HL-60 (cell line): ENCODE data around the gene ANKS1A.

ENCODE experiments used
- DNase-seq, 2 experiments: peaks; one replicate each; pipeline ENCODE4 v3.0.0-alpha.2; 2010 to 2020; ENCODE audit warnings: low read depth in 1 of 2, low spot score in 1 of 2
- H3K27ac ChIP-seq: fragments of 250-450 bp; sonication (Bioruptor Pico); replicated peaks from 2 replicates; pipeline ENCODE4 v1.5.1; 2020; ENCODE audit warnings: mild to moderate bottlenecking, moderate library complexity
- H3K27me3 ChIP-seq: fragments of 250-450 bp; sonication (Bioruptor Pico); 2 replicates; pipeline ENCODE4 v1.5.1; 2021; ENCODE audit warnings: mild to moderate bottlenecking, moderate library complexity; ENCODE audit not compliant: insufficient read depth, poor library complexity, severe bottlenecking
- H3K4me3 ChIP-seq: replicated peaks from 2 replicates; pipeline ENCODE4 v1.5.1; 2011; ENCODE audit warnings: mild to moderate bottlenecking, control low read depth, low read length; ENCODE audit not compliant: insufficient read depth
- GABPA ChIP-seq: IDR thresholded peaks from 2 replicates; pipeline ENCODE4 v1.6.1; 2012; ENCODE audit warnings: low read depth
- POLR2AphosphoS5 ChIP-seq: IDR thresholded peaks from 2 replicates; pipeline ENCODE4 v1.6.1; 2012; ENCODE audit warnings: low read depth
- REST ChIP-seq: IDR thresholded peaks from 2 replicates; pipeline ENCODE4 v1.6.1; 2012; ENCODE audit warnings: low read depth; ENCODE audit not compliant: insufficient replicate concordance
- SPI1 ChIP-seq: IDR thresholded peaks from 2 replicates; pipeline ENCODE4 v1.6.1; 2012; ENCODE audit warnings: low read depth, mild to moderate bottlenecking, borderline replicate concordance
- TF ChIP-seq, protein P1 (sequence below): IDR thresholded peaks from one replicate; pipeline ENCODE4 v1.5.1; 2011; ENCODE audit warnings: low read length, control low read depth, inconsistent platforms; ENCODE audit not compliant: insufficient read depth

The ANKS1A gene

DNA sequence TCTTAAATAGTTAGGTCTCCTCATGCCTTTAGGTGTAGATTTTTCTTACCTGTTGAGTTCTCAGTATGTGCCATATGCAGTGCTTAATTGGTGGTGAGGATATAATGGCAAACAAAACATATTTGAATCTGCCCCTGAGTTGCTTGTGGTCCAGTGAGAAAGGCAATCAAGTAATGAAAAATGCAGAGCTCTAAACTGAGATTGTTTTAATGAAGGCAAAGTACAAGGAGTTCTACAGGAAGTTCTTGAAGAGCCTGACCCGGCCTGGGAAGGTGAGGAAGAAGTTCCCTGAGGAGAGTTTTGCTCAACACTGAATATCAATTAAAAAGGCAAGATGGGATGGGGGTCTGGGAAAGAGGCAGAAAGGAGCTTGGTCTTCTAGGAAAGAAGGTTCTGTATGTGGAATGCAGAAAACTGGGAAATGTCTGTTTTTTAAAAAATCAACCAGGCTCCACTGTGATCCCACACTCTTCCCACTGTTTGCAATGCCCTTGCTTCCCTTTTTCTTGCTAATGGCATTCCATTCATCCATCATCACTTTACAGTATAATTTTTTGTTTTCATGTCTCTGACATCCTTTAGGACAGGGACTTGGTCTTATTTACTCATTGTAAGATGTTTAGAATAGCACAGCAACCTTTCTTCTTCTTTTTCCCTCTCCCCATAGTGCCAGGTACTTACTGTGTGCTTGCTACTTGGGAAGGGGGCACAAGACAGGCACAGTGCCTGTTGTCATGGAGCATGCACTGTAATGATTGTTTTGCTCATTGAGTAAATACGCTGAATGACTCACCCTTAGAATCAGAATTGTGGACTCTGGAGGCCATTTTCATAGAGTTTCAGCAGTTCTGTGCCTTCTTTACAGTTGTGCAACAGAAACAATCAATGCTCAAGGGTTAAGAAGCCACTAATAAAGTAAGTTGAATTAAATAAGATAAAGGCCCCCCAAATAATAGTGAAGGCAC is 64.3 kb downstream of the ANKS1A start:
- H3K27me3 ChIP-seq = no peaks in the 10 kb centered on the region
- TF ChIP-seq, protein P1, sequence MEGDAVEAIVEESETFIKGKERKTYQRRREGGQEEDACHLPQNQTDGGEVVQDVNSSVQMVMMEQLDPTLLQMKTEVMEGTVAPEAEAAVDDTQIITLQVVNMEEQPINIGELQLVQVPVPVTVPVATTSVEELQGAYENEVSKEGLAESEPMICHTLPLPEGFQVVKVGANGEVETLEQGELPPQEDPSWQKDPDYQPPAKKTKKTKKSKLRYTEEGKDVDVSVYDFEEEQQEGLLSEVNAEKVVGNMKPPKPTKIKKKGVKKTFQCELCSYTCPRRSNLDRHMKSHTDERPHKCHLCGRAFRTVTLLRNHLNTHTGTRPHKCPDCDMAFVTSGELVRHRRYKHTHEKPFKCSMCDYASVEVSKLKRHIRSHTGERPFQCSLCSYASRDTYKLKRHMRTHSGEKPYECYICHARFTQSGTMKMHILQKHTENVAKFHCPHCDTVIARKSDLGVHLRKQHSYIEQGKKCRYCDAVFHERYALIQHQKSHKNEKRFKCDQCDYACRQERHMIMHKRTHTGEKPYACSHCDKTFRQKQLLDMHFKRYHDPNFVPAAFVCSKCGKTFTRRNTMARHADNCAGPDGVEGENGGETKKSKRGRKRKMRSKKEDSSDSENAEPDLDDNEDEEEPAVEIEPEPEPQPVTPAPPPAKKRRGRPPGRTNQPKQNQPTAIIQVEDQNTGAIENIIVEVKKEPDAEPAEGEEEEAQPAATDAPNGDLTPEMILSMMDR = no peak
- no peak for TF ChIP-seq POLR2AphosphoS5
- no peak overlapping the region for H3K4me3 ChIP-seq
- DNase-seq = no peak
- H3K27ac ChIP-seq = no peak overlapping the region

DNA sequence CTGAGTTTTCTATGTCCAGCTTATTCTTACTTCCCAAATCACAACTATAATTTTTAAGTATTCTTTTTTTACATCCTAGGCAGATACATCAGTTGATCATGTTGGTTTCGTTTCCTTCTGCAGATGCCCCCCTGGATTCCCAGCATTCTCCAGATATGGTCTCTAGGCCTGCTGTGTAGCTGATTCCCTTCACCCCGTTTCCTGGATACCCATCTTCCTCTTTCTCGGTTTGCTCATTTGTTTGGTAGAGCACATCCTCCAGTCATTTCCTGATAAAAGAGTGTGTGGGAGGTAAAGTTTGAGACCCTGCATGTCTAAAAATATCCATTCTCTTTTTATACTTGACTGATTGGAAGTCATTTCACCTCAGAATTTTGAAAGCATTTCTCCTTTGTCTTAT is 66.4 kb downstream of the ANKS1A start:
- no peaks in the 10 kb centered on the region for H3K27me3 ChIP-seq
- no peak overlapping the region for H3K4me3 ChIP-seq
- peak in 1 of 2 experiments; percentile 13 for DNase-seq
- TF ChIP-seq REST (no peak), SPI1 (peak; percentile 8; the same call in 1 of the 2 replicates)
- H3K27ac ChIP-seq = no peak overlapping the region

DNA sequence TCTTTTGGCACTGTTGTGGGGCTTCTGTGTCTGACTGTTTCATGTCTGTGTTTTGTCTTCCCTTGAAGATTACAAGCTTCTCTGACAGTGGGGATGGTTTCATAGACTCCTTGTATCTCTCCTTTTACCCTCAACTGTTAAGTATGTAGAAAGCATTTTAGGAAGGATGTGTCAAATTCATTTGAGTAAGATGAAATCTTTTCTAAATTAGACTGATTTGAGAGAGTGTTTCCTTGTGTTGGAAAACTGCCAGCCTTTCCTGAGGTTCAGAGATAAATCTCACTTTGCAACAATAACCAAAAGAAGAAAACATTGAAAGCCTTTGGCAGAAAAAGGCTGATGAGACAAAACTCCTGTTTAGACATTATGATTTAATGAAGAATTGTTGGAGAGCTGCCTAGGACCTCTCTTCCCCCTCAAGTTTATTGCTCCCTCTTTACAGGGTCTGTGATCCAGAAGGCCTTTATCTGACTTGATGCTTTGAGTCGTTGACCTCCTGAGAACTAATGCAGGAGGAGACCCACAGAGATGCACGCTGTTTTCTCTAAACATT is 68.3 kb downstream of the ANKS1A start:
- no peaks in the 10 kb centered on the region for H3K27me3 ChIP-seq

More for the DNA sequence above, 68.3 kb downstream of the ANKS1A start:
- no peak overlapping the region for H3K27ac ChIP-seq
- no peak for DNase-seq
- TF ChIP-seq, protein P1 = no peak
- TF ChIP-seq SPI1 (no peak), REST (no peak), POLR2AphosphoS5 (no peak), GABPA (no peak)
- no peak overlapping the region for H3K4me3 ChIP-seq
